Body of pancreas (tissue), 4 donors: ENCODE measurements around the gene PPP2R3B.

ENCODE experiments used
- POLR2A ChIP-seq, 3 donors: fragments of 450-650 bp; IDR thresholded peaks; one replicate each; pipeline ENCODE4 v1.6.1; 2016; ENCODE audit warnings: antibody characterized with exemption in 3 of 3, mild to moderate bottlenecking in 2 of 3
- TF ChIP-seq, protein P1 (sequence below), 7 experiments: fragments of 450-650 bp in 4 of 7; fragments of 200-600 bp in 3 of 7; sonication (generic) in 3 of 7; IDR thresholded peaks; one replicate each; pipeline ENCODE4 v1.5.1; 2016 to 2019; ENCODE audit warnings: antibody characterized with exemption in 7 of 7

DNA sequence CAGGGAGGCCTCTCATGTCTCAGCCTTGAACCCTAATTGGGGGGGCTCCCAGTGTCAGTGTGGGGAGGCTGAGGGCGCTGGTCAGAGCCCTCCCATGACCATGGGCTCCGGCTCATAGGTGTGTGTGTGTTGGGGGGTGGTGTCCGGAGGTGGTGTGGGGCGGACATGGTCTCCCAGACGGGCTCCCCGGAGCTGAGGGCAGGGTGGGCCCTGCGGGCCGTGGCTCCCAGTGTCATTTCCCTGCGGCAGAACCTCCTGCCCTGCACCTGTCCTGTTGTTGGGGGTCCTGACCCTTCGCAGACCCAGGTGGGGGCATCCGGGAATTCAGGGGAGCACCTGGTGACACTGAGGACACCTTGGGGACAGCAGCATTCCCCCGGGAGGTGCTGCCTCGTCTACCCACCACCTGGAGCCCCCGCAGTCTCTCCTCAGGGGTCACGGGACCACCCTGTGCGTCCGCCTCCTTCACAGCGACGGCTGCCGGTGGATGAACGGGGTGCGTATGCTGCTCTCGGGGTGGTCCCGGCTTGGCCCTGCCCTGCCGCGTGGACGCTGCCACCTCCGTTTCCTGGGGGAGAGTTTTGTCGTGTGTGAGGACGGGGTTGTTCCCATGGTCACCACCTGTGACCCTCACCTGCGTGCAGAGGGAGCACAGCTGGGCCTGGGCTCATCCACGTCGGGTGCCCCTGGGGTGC, 53.6 kb downstream of the PPP2R3B start:
- TF ChIP-seq, protein P1, sequence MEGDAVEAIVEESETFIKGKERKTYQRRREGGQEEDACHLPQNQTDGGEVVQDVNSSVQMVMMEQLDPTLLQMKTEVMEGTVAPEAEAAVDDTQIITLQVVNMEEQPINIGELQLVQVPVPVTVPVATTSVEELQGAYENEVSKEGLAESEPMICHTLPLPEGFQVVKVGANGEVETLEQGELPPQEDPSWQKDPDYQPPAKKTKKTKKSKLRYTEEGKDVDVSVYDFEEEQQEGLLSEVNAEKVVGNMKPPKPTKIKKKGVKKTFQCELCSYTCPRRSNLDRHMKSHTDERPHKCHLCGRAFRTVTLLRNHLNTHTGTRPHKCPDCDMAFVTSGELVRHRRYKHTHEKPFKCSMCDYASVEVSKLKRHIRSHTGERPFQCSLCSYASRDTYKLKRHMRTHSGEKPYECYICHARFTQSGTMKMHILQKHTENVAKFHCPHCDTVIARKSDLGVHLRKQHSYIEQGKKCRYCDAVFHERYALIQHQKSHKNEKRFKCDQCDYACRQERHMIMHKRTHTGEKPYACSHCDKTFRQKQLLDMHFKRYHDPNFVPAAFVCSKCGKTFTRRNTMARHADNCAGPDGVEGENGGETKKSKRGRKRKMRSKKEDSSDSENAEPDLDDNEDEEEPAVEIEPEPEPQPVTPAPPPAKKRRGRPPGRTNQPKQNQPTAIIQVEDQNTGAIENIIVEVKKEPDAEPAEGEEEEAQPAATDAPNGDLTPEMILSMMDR (IDR thresholded peaks at IDR 0.05) = no peak
- no peak for TF ChIP-seq POLR2A (IDR thresholded peaks at IDR 0.05)
